ENCODE measurements around the gene EPS8L1.

DNA sequence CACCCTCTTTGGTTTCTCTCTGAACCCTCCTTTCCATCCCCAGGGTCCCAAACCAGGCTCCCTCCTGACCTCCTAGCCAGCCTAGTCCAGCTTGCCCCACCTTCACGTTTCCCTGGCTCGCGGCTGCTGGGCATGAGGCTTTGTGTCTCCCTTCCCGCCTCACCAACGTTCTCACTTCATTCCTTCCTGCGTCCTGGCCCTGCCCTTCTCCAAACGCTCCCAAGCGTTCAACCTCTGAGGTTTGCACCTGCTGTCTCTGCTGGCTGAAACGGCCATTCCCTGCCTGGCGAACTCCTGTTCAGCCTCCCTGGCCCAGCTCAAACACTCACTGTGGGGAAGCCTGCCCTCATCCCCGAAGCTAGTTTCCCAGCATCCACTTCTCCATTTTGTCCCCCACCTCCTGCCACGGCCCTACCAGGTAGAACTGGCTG is 12.4 kb downstream of the EPS8L1 start:
- TF ChIP-seq, protein P1, sequence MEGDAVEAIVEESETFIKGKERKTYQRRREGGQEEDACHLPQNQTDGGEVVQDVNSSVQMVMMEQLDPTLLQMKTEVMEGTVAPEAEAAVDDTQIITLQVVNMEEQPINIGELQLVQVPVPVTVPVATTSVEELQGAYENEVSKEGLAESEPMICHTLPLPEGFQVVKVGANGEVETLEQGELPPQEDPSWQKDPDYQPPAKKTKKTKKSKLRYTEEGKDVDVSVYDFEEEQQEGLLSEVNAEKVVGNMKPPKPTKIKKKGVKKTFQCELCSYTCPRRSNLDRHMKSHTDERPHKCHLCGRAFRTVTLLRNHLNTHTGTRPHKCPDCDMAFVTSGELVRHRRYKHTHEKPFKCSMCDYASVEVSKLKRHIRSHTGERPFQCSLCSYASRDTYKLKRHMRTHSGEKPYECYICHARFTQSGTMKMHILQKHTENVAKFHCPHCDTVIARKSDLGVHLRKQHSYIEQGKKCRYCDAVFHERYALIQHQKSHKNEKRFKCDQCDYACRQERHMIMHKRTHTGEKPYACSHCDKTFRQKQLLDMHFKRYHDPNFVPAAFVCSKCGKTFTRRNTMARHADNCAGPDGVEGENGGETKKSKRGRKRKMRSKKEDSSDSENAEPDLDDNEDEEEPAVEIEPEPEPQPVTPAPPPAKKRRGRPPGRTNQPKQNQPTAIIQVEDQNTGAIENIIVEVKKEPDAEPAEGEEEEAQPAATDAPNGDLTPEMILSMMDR (IDR thresholded peaks at IDR 0.05) = no peak
- no peak for TF ChIP-seq POLR2A (IDR thresholded peaks at IDR 0.05)

Data from thyroid gland (tissue), 4 donors.